Activated naive CD8-positive, alpha-beta T cell treated with anti-CD3 and anti-CD28 coated beads, Interleukin-2, amount 50 U/mL, for 24 hours (primary cell): ENCODE data around the gene RGL1.
A peak's percentile ranks its signal among the peaks of the same experiment; 100 is the strongest.

Experiments used
- ATAC-seq: fragments of 150-1000 bp; cut with Tn5 transposase; one replicate; pipeline ENCODE4 v1.10.0; 2021
- DNase-seq: peaks from one replicate; pipeline ENCODE4 v3.0.0; 2021
- H3K27ac Mint-ChIP-seq: one replicate; pipeline ENCODE4 v1.8.0; 2021; ENCODE audit warnings: mild to moderate bottlenecking, mixed read lengths
- H3K27me3 Mint-ChIP-seq: one replicate; pipeline ENCODE4 v1.8.0; 2021; ENCODE audit warnings: mixed read lengths
- H3K36me3 Mint-ChIP-seq: one replicate; pipeline ENCODE4 v1.8.0; 2021; ENCODE audit warnings: low read depth, mixed read lengths
- H3K4me1 Mint-ChIP-seq: one replicate; pipeline ENCODE4 v1.8.0; 2021; ENCODE audit warnings: mixed read lengths
- H3K4me3 Mint-ChIP-seq: one replicate; pipeline ENCODE4 v1.8.0; 2021; ENCODE audit warnings: mild to moderate bottlenecking, moderate library complexity, mixed read lengths
- H3K9me3 Mint-ChIP-seq: one replicate; pipeline ENCODE4 v1.8.0; 2021; ENCODE audit warnings: mixed read lengths

Gene RGL1

GRCh38 chr1:183806675-183807074, 1.8 kb downstream of the RGL1 start:
- ATAC-seq (no peak), DNase-seq (no peak)
- Mint-ChIP-seq H3K27me3 (peaks cover 28% of the 10 kb centered on the region), H3K36me3 (peaks cover 12% of the 10 kb centered on the region), H3K27ac (no peak overlapping the region), H3K4me1 (peaks cover 14% of the 10 kb centered on the region), H3K4me3 (no peak overlapping the region), H3K9me3 (peaks cover 11% of the 10 kb centered on the region)

GRCh38 chr1:183807549-183808168, 2.7 kb downstream of the RGL1 start:
- DNase-seq (no peak), ATAC-seq (peak; percentile 37)
- H3K9me3 Mint-ChIP-seq = peaks cover 6% of the 10 kb centered on the region
- H3K4me1 Mint-ChIP-seq = peaks cover 14% of the 10 kb centered on the region
- no peak overlapping the region for H3K27ac Mint-ChIP-seq
- peaks cover 28% of the 10 kb centered on the region for H3K27me3 Mint-ChIP-seq
- peaks cover 6% of the 10 kb centered on the region for H3K36me3 Mint-ChIP-seq
- H3K4me3 Mint-ChIP-seq = no peak overlapping the region

- Mint-ChIP-seq H3K36me3 (peaks cover 2% of the 10 kb centered on the region), H3K9me3 (no peaks in the 10 kb centered on the region), H3K27ac (no peak overlapping the region), H3K27me3 (peaks cover 28% of the 10 kb centered on the region), H3K4me3 (no peak overlapping the region), H3K4me1 (peaks cover 14% of the 10 kb centered on the region)
- no peak for ATAC-seq
- DNase-seq = no peak
Measured at GRCh38 chr1:183808296-183809027, 3.5 kb downstream of the RGL1 start.

- DNase-seq (no peak), ATAC-seq (no peak)
- Mint-ChIP-seq H3K27me3 (peaks cover 23% of the 10 kb centered on the region), H3K27ac (no peak overlapping the region), H3K4me3 (no peak overlapping the region), H3K4me1 (peaks cover 13% of the 10 kb centered on the region), H3K36me3 (peaks cover 2% of the 10 kb centered on the region), H3K9me3 (no peaks in the 10 kb centered on the region)
Measured at GRCh38 chr1:183810121-183810520, 5.2 kb downstream of the RGL1 start.

- Mint-ChIP-seq H3K36me3 (peaks cover 2% of the 10 kb centered on the region), H3K27ac (no peak overlapping the region), H3K4me3 (no peak overlapping the region), H3K27me3 (peaks cover 17% of the 10 kb centered on the region), H3K9me3 (no peaks in the 10 kb centered on the region), H3K4me1 (peaks cover 7% of the 10 kb centered on the region)
- ATAC-seq (no peak), DNase-seq (no peak)
Measured at GRCh38 chr1:183810756-183811544, 6.0 kb downstream of the RGL1 start.

GRCh38 chr1:183812128-183812527, 7.2 kb downstream of the RGL1 start:
- Mint-ChIP-seq H3K4me3 (no peak overlapping the region), H3K9me3 (no peaks in the 10 kb centered on the region), H3K27ac (no peak overlapping the region), H3K4me1 (no peaks in the 10 kb centered on the region), H3K36me3 (peaks cover 2% of the 10 kb centered on the region), H3K27me3 (peaks cover 8% of the 10 kb centered on the region)
- ATAC-seq (no peak), DNase-seq (no peak)

- Mint-ChIP-seq H3K27me3 (peaks cover 3% of the 10 kb centered on the region), H3K4me1 (no peaks in the 10 kb centered on the region), H3K27ac (no peak overlapping the region), H3K9me3 (no peaks in the 10 kb centered on the region), H3K4me3 (no peak overlapping the region), H3K36me3 (peaks cover 2% of the 10 kb centered on the region)
- ATAC-seq = no peak
- DNase-seq = no peak
Measured at GRCh38 chr1:183812686-183813569, 8.0 kb downstream of the RGL1 start.

GRCh38 chr1:183814121-183814681, 9.3 kb downstream of the RGL1 start:
- H3K27ac Mint-ChIP-seq = no peak overlapping the region
- no peak for DNase-seq
- ATAC-seq = no peak
- H3K4me3 Mint-ChIP-seq = no peak overlapping the region
- H3K27me3 Mint-ChIP-seq = no peaks in the 10 kb centered on the region
- H3K9me3 Mint-ChIP-seq = no peaks in the 10 kb centered on the region
- H3K36me3 Mint-ChIP-seq = peaks cover 2% of the 10 kb centered on the region
- H3K4me1 Mint-ChIP-seq = no peaks in the 10 kb centered on the region

- Mint-ChIP-seq H3K36me3 (no peaks in the 10 kb centered on the region), H3K27me3 (no peaks in the 10 kb centered on the region), H3K27ac (no peak overlapping the region), H3K9me3 (no peaks in the 10 kb centered on the region), H3K4me3 (no peak overlapping the region), H3K4me1 (no peaks in the 10 kb centered on the region)
- no peak for DNase-seq
- no peak for ATAC-seq
Measured at GRCh38 chr1:183816110-183816509, 11.2 kb downstream of the RGL1 start.

GRCh38 chr1:183817576-183818288, 12.8 kb downstream of the RGL1 start:
- Mint-ChIP-seq H3K27ac (no peak overlapping the region), H3K36me3 (no peaks in the 10 kb centered on the region), H3K4me1 (no peaks in the 10 kb centered on the region), H3K9me3 (no peaks in the 10 kb centered on the region), H3K4me3 (no peak overlapping the region), H3K27me3 (no peaks in the 10 kb centered on the region)
- ATAC-seq (no peak), DNase-seq (no peak)

GRCh38 chr1:183819059-183819458, 14.1 kb downstream of the RGL1 start:
- ATAC-seq (no peak), DNase-seq (no peak)
- no peaks in the 10 kb centered on the region for H3K4me1 Mint-ChIP-seq
- no peak overlapping the region for H3K27ac Mint-ChIP-seq
- no peaks in the 10 kb centered on the region for H3K9me3 Mint-ChIP-seq
- no peaks in the 10 kb centered on the region for H3K36me3 Mint-ChIP-seq
- no peak overlapping the region for H3K4me3 Mint-ChIP-seq
- no peaks in the 10 kb centered on the region for H3K27me3 Mint-ChIP-seq

- Mint-ChIP-seq H3K4me1 (no peaks in the 10 kb centered on the region), H3K27ac (no peak overlapping the region), H3K4me3 (no peak overlapping the region), H3K9me3 (no peaks in the 10 kb centered on the region), H3K27me3 (no peaks in the 10 kb centered on the region), H3K36me3 (no peaks in the 10 kb centered on the region)
- ATAC-seq = no peak
- DNase-seq = no peak
Measured at GRCh38 chr1:183821309-183821888, 16.5 kb downstream of the RGL1 start.

- Mint-ChIP-seq H3K27ac (no peak overlapping the region), H3K4me3 (no peak overlapping the region), H3K4me1 (no peaks in the 10 kb centered on the region), H3K36me3 (no peaks in the 10 kb centered on the region), H3K27me3 (no peaks in the 10 kb centered on the region), H3K9me3 (no peaks in the 10 kb centered on the region)
- ATAC-seq = no peak
- no peak for DNase-seq
Measured at GRCh38 chr1:183821889-183822611, 17.1 kb downstream of the RGL1 start.
